GM23338 (cell line): Measurements from ENCODE around the gene PHYHIPL. TPM values are rescaled to one million over a fixed set of nuclear protein-coding genes. Genes with fewer than 3 reads are reported as not detected.
A peak's percentile ranks its signal among the peaks of the same experiment; 100 is the strongest.

Experiments used
- ATAC-seq: fragments of 200-7000 bp; cut with Tn5 transposase; 3 replicates; pipeline ENCODE4 v1.9.1; 2020
- DNase-seq: peaks from one replicate; pipeline ENCODE4 v3.0.0-alpha.2; 2015; ENCODE audit warnings: low spot score
- H2AFZ ChIP-seq: fragments of 200-600 bp; sonication (generic); 2 replicates; pipeline ENCODE4 v1.8.0; 2016; ENCODE audit warnings: antibody characterized with exemption, mild to moderate bottlenecking, moderate library complexity
- H3F3A ChIP-seq: fragments of 200-600 bp; sonication (generic); replicated peaks from 2 replicates; pipeline ENCODE4 v1.8.0; 2017; ENCODE audit warnings: antibody characterized with exemption, mixed run types, low read depth
- H3K27ac ChIP-seq: fragments of 200-600 bp; sonication (generic); 2 replicates; pipeline ENCODE4 v1.6.1; 2016; ENCODE audit warnings: low read depth
- H3K27me3 ChIP-seq: fragments of 200-600 bp; sonication (generic); 2 replicates; pipeline ENCODE4 v1.8.0; 2016; ENCODE audit warnings: mild to moderate bottlenecking, mixed run types, moderate library complexity; ENCODE audit not compliant: insufficient read depth
- H3K36me3 ChIP-seq: fragments of 200-600 bp; sonication (generic); 2 replicates; pipeline ENCODE4 v1.8.0; 2016; ENCODE audit warnings: mild to moderate bottlenecking; ENCODE audit not compliant: insufficient read depth
- H3K4me1 ChIP-seq: fragments of 200-600 bp; sonication (generic); 2 replicates; pipeline ENCODE4 v1.8.0; 2016; ENCODE audit warnings: mild to moderate bottlenecking, moderate library complexity; ENCODE audit not compliant: insufficient read depth
- H3K4me2 ChIP-seq: fragments of 200-600 bp; sonication (generic); 2 replicates; pipeline ENCODE4 v1.7.1; 2017; ENCODE audit warnings: mixed run types
- H3K4me3 ChIP-seq: fragments of 200-600 bp; sonication (generic); 2 replicates; pipeline ENCODE4 v1.6.1; 2016; ENCODE audit warnings: mixed run types
- H3K79me2 ChIP-seq: fragments of 200-600 bp; sonication (generic); replicated peaks from 2 replicates; pipeline ENCODE4 v1.8.0; 2017; ENCODE audit warnings: mild to moderate bottlenecking; ENCODE audit not compliant: insufficient read depth
- H3K9me2 ChIP-seq: fragments of 200-600 bp; sonication (generic); 2 replicates; pipeline ENCODE4 v1.8.0; 2017; ENCODE audit not compliant: insufficient read depth
- H4K20me1 ChIP-seq: fragments of 200-600 bp; sonication (generic); replicated peaks from 2 replicates; pipeline ENCODE4 v1.8.0; 2017; ENCODE audit warnings: mild to moderate bottlenecking; ENCODE audit not compliant: insufficient read depth
- H3K27ac Mint-ChIP-seq: 2 replicates; pipeline ENCODE4 v1.8.0; 2020; ENCODE audit warnings: inconsistent platforms, mild to moderate bottlenecking, moderate library complexity, mixed read lengths
- H3K27me3 Mint-ChIP-seq: 3 replicates; pipeline ENCODE4 v1.8.0; 2022; ENCODE audit warnings: low read depth, mild to moderate bottlenecking, moderate library complexity, mixed read lengths, inconsistent platforms; ENCODE audit not compliant: insufficient read depth, poor library complexity
- H3K36me3 Mint-ChIP-seq: 3 replicates; pipeline ENCODE4 v1.8.0; 2021; ENCODE audit warnings: low read depth, mild to moderate bottlenecking, inconsistent platforms, moderate library complexity, mixed read lengths
- H3K4me1 Mint-ChIP-seq: 3 replicates; pipeline ENCODE4 v1.8.0; 2020; ENCODE audit warnings: mild to moderate bottlenecking, inconsistent platforms, mixed read lengths
- H3K4me3 Mint-ChIP-seq: 3 replicates; pipeline ENCODE4 v1.8.0; 2021; ENCODE audit warnings: moderate library complexity, mild to moderate bottlenecking, inconsistent platforms, mixed read lengths
- H3K9me3 Mint-ChIP-seq: 3 replicates; pipeline ENCODE4 v1.8.0; 2020; ENCODE audit warnings: moderate library complexity, mild to moderate bottlenecking, inconsistent platforms, mixed read lengths
- CREB1 ChIP-seq: fragments of 250-450 bp; sonication (Bioruptor Pico); IDR thresholded peaks from 2 replicates; pipeline ENCODE4 v1.5.0; 2020; ENCODE audit warnings: low read depth, mild to moderate bottlenecking, moderate library complexity
- EZH2 ChIP-seq: fragments of 200-600 bp; sonication (generic); IDR thresholded peaks from one replicate; pipeline ENCODE4 v1.8.0; 2017; ENCODE audit warnings: antibody characterized with exemption, mild to moderate bottlenecking, low read depth; ENCODE audit not compliant: unreplicated experiment
- NANOG ChIP-seq: IDR thresholded peaks from 2 replicates; pipeline ENCODE4 v1.6.1; 2016; ENCODE audit warnings: antibody characterized with exemption, borderline replicate concordance
- POLR2AphosphoS5 ChIP-seq: IDR thresholded peaks from 2 replicates; pipeline ENCODE4 v1.6.1; 2016; ENCODE audit warnings: antibody characterized with exemption, low read depth
- ZNF114 ChIP-seq: fragments of 250-450 bp; sonication (Bioruptor Pico); IDR thresholded peaks from 2 replicates; pipeline ENCODE4 v1.5.0; 2020; ENCODE audit warnings: mild to moderate bottlenecking, moderate library complexity
- ZNF331 ChIP-seq: fragments of 250-450 bp; sonication (Bioruptor Pico); IDR thresholded peaks from 2 replicates; pipeline ENCODE4 v1.5.0; 2020; ENCODE audit warnings: low read depth, mild to moderate bottlenecking, moderate library complexity
- ZNF462 ChIP-seq: fragments of 250-450 bp; sonication (Bioruptor Pico); IDR thresholded peaks from 2 replicates; pipeline ENCODE4 v1.5.0; 2020; ENCODE audit warnings: mild to moderate bottlenecking, moderate library complexity
- polyA plus RNA-seq: library from polyadenylated mRNA; unstranded; fragments of >200 nt; fragmentation: Nextera tagmentation; extraction: Ambion mirVana; gene quantifications from 2 replicates; pipeline ENCODE4 v1.2.1, GENCODE V29; 2016
- total RNA-seq: library from RNA; depleted of rRNA; stranded (reverse); fragments of >200 nt; shearing (Covaris generic); gene quantifications from 2 replicates; pipeline ENCODE4 v1.2.3, GENCODE V29; 2014
- TF ChIP-seq, protein P1 (sequence below): IDR thresholded peaks from 2 replicates; pipeline ENCODE4 v1.6.1; 2016; ENCODE audit warnings: antibody characterized with exemption
- TF ChIP-seq, protein P2 (sequence below): IDR thresholded peaks from one replicate; pipeline ENCODE4 v1.6.1; 2018; ENCODE audit warnings: antibody characterized with exemption; ENCODE audit not compliant: unreplicated experiment
- TF ChIP-seq, protein P3 (sequence below), 2 experiments: fragments of 200-600 bp in 1 of 2; sonication (generic) in 1 of 2; conservative IDR thresholded peaks; 2 replicates each; pipeline versions ENCODE4 v1.5.1 to v1.6.1; 2016 to 2017; ENCODE audit warnings: antibody characterized with exemption in 2 of 2, low read depth in 2 of 2, mild to moderate bottlenecking in 2 of 2, moderate library complexity in 1 of 2

PHYHIPL gene
- total and polyA plus RNA-seq, 2 experiments from 2014 or later: 0.24 to 0.27 TPM

- Mint-ChIP-seq H3K27ac (no peak overlapping the region), H3K36me3 (no peaks in the 10 kb centered on the region), H3K27me3 (peaks cover 29% of the 10 kb centered on the region), H3K4me1 (peaks cover 4% of the 10 kb centered on the region; the same call in 1 of the 3 replicates), H3K4me3 (peak overlapping the region; percentile 68), H3K9me3 (no peaks in the 10 kb centered on the region)
- Histone ChIP-seq H3K27ac (no peak overlapping the region), H3K27me3 (peaks cover 46% of the 10 kb centered on the region), H3F3A (no peaks in the 10 kb centered on the region), H3K79me2 (no peaks in the 10 kb centered on the region), H3K4me2 (peak overlapping the region; percentile 78), H3K4me3 (peak overlapping the region; percentile 57), H3K36me3 (no peaks in the 10 kb centered on the region), H2AFZ (peak overlapping the region; percentile 83), H3K9me2 (no peaks in the 10 kb centered on the region), H3K4me1 (no peaks in the 10 kb centered on the region; the same call in 1 of the 2 replicates), H4K20me1 (no peaks in the 10 kb centered on the region)
- TF ChIP-seq ZNF114 (no peak), CREB1 (CRISPR knock-in tag) (peak; percentile 41), NANOG (no peak), EZH2 (no peak), POLR2AphosphoS5 (no peak), ZNF462 (CRISPR knock-in tag) (no peak), ZNF331 (CRISPR knock-in tag) (no peak)
- TF ChIP-seq, protein P1, sequence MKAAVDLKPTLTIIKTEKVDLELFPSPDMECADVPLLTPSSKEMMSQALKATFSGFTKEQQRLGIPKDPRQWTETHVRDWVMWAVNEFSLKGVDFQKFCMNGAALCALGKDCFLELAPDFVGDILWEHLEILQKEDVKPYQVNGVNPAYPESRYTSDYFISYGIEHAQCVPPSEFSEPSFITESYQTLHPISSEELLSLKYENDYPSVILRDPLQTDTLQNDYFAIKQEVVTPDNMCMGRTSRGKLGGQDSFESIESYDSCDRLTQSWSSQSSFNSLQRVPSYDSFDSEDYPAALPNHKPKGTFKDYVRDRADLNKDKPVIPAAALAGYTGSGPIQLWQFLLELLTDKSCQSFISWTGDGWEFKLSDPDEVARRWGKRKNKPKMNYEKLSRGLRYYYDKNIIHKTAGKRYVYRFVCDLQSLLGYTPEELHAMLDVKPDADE: no peak
- TF ChIP-seq, protein P2, sequence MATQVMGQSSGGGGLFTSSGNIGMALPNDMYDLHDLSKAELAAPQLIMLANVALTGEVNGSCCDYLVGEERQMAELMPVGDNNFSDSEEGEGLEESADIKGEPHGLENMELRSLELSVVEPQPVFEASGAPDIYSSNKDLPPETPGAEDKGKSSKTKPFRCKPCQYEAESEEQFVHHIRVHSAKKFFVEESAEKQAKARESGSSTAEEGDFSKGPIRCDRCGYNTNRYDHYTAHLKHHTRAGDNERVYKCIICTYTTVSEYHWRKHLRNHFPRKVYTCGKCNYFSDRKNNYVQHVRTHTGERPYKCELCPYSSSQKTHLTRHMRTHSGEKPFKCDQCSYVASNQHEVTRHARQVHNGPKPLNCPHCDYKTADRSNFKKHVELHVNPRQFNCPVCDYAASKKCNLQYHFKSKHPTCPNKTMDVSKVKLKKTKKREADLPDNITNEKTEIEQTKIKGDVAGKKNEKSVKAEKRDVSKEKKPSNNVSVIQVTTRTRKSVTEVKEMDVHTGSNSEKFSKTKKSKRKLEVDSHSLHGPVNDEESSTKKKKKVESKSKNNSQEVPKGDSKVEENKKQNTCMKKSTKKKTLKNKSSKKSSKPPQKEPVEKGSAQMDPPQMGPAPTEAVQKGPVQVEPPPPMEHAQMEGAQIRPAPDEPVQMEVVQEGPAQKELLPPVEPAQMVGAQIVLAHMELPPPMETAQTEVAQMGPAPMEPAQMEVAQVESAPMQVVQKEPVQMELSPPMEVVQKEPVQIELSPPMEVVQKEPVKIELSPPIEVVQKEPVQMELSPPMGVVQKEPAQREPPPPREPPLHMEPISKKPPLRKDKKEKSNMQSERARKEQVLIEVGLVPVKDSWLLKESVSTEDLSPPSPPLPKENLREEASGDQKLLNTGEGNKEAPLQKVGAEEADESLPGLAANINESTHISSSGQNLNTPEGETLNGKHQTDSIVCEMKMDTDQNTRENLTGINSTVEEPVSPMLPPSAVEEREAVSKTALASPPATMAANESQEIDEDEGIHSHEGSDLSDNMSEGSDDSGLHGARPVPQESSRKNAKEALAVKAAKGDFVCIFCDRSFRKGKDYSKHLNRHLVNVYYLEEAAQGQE: peak; percentile 83
- TF ChIP-seq, protein P3, sequence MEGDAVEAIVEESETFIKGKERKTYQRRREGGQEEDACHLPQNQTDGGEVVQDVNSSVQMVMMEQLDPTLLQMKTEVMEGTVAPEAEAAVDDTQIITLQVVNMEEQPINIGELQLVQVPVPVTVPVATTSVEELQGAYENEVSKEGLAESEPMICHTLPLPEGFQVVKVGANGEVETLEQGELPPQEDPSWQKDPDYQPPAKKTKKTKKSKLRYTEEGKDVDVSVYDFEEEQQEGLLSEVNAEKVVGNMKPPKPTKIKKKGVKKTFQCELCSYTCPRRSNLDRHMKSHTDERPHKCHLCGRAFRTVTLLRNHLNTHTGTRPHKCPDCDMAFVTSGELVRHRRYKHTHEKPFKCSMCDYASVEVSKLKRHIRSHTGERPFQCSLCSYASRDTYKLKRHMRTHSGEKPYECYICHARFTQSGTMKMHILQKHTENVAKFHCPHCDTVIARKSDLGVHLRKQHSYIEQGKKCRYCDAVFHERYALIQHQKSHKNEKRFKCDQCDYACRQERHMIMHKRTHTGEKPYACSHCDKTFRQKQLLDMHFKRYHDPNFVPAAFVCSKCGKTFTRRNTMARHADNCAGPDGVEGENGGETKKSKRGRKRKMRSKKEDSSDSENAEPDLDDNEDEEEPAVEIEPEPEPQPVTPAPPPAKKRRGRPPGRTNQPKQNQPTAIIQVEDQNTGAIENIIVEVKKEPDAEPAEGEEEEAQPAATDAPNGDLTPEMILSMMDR (conservative IDR thresholded peaks at IDR 0.05; ENCODE audit: low read depth in 2 of 2): 0 out of 4 replicates have a peak, but pooled peaks of 1 of the 2 experiments have one; percentile 6
- ATAC-seq (peak; percentile 76), DNase-seq (peak; percentile 75)
Observed at GRCh38 chr10:59177031-59177797, 771 bp downstream of the PHYHIPL start.
